HG03139 (cell line): ENCODE results near the gene CHST3.
"Not testable (repeated sequence)": the region's sequence is repeated elsewhere in the genome, so short reads cannot be mapped to it uniquely, and the experiment has no call there.

Experiments
- ATAC-seq: cut with Tn5 transposase; IDR thresholded peaks from one replicate; pipeline ENCODE4 v1.9.1; 2021; ENCODE audit not compliant: unreplicated experiment

The CHST3 gene

GRCh38 chr10:72027498-72027897 lies 63.3 kb downstream of the CHST3 start:
- ATAC-seq = no peak

DNA sequence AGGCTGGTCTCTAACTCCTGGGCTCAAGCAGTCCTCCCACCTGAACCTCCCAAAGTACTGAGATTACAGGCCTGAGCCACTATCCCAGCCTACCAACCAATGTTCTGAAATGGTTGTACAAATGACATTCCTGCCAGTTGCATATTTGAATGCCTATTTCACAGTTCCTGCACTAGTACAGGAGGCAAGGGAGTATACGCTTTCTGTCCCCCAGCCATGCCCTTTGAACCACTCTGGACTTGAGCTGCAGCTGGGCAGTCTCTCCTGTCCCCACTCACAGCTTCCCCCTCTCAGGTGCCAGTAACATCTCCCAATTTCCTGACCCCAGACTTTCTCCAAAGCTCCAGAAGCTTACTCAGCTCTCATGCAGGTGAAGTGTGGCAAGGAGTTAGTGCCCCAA lies 65.2 kb downstream of the CHST3 start:
- no peak for ATAC-seq

GRCh38 chr10:72030762-72031543 lies 66.8 kb downstream of the CHST3 start:
- no peak for ATAC-seq

DNA sequence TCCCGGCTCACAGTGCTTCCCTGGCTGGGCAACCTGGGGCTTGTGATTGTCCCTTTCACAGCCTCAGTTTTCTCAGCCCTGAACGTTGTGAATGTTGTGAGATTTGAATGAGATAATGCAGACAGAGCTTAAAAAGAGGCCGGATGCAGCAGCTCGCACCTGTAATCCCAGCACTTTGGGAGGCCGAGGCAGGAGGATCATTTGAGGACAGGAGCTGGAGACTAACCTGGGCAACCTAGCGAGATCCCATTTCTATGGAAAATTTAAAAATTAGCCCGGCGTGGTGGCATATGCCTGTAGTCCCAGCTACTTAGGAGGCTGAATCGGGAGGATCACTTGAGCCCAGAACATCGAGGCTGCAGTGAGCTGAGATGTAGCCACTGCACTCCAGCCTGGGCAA lies 67.5 kb downstream of the CHST3 start:
- no peak for ATAC-seq

- not testable (repeated sequence) for ATAC-seq
These were observed 68.4 kb downstream of the CHST3 start for GRCh38 chr10:72032409-72033162.

- ATAC-seq = no peak
These were observed 69.9 kb downstream of the CHST3 start for GRCh38 chr10:72034040-72034499.

- no peak for ATAC-seq
These were observed 70.6 kb downstream of the CHST3 start for GRCh38 chr10:72034761-72035160.

- no peak for ATAC-seq
These were observed 71.2 kb downstream of the CHST3 start for GRCh38 chr10:72035252-72035887.

- ATAC-seq = no peak
These were observed 73.1 kb downstream of the CHST3 start for GRCh38 chr10:72037266-72037665.

DNA sequence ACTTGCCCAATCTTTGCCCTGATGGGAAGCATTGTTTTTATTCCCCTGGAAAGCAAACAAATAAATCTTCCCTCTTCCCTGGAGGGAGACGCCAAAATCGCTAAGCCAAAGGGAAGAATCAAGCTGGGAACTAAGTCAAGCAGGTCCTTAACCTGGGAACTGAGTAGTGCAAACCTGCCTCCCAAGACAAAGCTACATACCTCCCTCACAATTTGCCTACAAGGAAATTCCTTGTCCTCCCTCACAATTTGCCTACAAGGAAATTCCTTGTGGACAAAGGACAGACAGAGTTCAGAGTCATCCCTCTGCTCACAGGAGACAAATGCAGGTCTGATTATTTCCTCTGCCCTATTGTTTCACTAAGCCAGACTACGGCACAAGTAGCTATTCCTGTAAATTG lies 73.6 kb downstream of the CHST3 start:
- no peak for ATAC-seq

DNA sequence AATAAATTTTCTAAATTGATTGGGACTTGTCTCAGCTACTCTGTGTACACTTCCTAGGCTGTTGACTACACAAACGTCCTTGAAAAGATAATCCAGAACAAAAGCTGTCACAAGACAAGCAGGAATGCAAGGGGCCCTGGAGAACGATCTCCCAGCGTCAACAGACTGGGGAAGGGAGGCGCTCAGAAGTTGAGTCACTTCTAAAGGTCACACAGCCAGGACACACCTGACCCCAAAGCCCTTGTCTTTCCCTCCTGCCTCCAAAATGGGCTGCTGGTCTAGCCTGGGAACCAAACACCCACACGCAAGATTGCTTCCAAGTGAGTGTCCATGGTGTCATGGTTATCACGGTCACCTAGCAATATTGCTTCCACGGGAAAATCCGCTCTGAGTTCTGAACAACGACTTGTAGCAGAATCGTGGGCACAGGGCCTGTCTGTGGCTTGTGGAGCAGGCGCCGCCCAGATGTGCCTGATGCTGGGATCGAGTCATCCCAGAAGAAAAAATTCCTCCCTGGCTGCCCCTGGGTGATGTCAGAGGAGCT lies 74.3 kb downstream of the CHST3 start:
- ATAC-seq = no peak

- ATAC-seq = no peak
These were observed 75.2 kb downstream of the CHST3 start for GRCh38 chr10:72039377-72039776.

DNA sequence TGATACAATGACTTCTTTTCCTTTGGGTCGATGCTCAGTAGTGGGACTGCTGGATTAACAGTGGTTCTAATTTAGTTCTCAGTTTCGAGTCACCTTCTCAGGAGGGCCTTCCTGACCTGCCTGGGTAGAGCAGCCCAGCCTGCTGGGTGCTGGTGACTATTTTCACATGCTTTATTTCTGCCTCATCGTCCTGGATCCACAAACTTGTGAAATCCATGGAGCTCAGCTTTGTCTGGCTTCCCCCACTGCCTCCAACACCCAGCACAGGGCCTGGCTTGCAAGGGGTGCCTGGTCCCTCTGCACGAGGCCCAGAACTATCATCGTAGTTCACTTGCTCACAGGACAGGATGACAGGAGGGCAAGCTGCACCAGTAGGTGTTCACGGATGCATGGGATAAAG lies 77.3 kb downstream of the CHST3 start:
- ATAC-seq = no peak

DNA sequence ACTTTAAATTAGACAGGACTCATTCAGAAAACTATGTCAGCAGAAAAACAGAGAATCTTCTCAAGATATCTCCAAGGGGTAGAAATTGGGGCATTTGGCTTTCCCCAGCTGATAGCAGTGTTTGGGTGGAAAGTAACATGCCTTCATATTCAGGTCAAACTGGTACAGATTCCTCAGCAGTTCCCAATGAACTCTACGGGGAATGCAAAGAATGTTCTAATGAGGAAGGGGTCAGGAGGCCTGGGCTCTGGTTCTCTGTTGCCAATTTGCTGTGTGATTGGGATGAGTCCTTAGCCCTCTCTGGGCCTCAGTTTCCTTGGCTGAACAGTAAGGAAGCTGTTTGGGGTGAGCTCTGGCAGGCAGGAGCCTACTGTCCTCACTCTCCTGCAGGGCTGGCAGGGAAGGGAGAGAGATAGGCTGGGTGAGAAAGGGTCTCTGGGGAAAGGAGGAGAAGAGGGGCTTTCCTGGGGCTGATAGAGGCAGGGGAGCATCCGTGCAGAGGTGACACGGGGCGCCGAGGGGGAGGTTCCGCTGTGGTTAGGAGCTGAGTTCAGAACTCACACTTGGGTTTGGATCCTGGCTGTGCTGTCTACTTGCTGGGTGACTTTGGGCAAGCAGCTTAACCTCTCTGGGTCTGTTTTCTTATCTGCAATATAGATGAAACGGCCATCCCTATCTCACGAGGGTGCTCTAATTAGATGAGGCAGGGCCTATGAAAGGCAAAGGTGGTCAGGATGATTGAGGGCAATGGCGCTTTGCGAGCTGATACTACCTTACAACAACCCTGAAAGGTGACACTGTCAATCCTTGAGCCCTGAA lies 79.0 kb downstream of the CHST3 start:
- no peak for ATAC-seq

DNA sequence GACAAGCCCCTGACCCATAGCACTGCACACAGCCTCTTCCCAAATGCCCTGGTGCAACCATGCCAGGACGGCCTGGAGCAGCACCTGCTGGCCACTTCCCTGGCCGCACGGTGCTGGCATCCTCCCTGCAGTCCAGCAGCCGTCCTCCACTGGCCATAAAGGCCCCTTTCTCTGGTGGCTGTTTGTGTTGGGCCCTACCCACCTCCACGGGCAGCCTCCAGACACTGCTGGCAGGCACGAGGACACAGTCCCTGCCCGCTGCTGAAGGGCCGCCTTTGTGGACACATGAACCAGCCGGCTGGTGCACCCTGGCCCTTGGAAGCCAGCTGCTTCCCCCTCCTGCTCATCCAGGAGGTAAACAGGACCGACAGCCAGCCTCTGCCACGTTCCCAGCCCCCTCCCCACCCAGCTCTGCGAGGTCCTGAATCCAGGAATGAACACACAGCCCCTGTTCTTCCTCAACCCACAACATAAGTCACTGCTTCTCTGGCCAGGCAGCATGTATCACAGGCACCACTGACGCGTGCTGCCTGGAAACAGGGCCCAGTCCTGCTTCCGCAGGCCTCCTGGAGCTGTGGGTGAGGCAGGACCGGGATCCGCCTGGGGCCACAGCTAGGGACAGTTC lies 80.3 kb downstream of the CHST3 start:
- ATAC-seq = no peak

- no peak for ATAC-seq
These were observed 81.4 kb downstream of the CHST3 start for GRCh38 chr10:72045586-72045985.

DNA sequence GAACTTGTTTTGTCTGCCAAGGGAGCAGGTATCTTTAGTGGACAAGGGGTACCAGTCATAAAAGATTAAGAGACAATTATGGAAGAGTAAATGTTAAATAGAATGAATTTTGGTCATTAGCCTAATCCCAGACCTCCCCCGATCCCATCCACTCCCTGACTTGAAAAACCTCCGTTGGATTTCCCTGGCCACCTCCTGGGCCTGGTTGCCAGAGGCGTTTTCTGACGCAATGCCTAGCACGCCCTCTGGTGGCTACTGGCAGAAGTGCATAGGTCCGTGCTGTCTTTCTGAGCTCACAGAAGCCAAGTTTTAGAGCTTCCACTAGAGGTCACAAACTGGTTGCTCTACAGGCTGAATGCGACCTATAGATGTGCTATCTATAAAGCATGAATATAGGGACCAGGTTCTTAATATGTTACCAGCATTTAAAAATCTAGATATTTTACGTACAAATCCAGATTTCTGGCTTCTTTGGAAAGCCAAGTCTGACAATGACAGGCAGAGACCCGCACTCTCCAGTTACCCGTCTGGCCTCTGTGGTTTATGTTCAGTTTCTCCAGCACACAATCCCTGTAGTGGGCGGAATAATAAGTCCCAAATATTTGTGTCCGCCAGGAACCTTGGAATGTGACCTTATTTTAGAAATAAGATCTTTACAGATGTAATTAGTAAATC lies 84.4 kb downstream of the CHST3 start:
- ATAC-seq = peak; percentile 50

DNA sequence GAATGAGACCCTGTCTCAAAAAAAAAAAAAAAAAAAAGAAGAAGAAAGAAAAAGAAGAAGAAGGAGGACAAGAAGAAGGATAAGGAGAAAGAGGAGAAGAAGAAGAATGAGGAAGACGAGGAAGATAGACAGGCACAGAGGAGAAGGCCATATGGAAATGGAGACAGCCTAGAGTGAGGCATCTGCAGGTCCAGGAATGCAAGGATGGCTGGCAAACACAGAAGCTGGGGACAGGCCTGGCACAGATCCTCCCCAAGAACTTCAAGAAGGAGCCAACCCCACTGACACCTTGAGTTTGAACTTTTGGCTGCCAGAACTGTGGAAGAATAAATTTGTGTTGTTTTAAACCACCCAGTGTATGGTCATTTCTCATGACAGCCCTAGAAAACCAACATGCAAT lies 85.3 kb downstream of the CHST3 start:
- no peak for ATAC-seq

- ATAC-seq = no peak
These were observed 86.0 kb downstream of the CHST3 start for GRCh38 chr10:72049969-72050781.
